OCI-LY7 (cell line): Measurements from ENCODE around the gene SIGLECL1.

Experiments
- CTCF ChIP-seq: fragments of 200-600 bp; sonication (generic); conservative IDR thresholded peaks from 2 replicates; pipeline ENCODE4 v1.5.1; 2014; ENCODE audit warnings: mild to moderate bottlenecking, antibody characterized with exemption, low read length, moderate library complexity, mixed read lengths
- EZH2phosphoT487 ChIP-seq: fragments of 200-600 bp; sonication (generic); IDR thresholded peaks from 2 replicates; pipeline ENCODE4 v1.6.1; 2018; ENCODE audit warnings: low read depth, borderline replicate concordance, mild to moderate bottlenecking, mixed run types, antibody characterized with exemption, low read length, moderate library complexity, mixed read lengths

- TF ChIP-seq CTCF (no peak), EZH2phosphoT487 (no peak)
These were observed 12.9 kb downstream of the SIGLECL1 start for GRCh38 chr19:51263808-51264207.
